CD4-positive, alpha-beta T cell treated with Interleukin-15 for 4 hours (primary cell): ENCODE results near the gene RPL23.

Source experiments
- DNase-seq: peaks from one replicate; pipeline ENCODE4 v3.0.0-alpha.2; 2020; ENCODE audit warnings: low spot score

RPL23 gene

DNA sequence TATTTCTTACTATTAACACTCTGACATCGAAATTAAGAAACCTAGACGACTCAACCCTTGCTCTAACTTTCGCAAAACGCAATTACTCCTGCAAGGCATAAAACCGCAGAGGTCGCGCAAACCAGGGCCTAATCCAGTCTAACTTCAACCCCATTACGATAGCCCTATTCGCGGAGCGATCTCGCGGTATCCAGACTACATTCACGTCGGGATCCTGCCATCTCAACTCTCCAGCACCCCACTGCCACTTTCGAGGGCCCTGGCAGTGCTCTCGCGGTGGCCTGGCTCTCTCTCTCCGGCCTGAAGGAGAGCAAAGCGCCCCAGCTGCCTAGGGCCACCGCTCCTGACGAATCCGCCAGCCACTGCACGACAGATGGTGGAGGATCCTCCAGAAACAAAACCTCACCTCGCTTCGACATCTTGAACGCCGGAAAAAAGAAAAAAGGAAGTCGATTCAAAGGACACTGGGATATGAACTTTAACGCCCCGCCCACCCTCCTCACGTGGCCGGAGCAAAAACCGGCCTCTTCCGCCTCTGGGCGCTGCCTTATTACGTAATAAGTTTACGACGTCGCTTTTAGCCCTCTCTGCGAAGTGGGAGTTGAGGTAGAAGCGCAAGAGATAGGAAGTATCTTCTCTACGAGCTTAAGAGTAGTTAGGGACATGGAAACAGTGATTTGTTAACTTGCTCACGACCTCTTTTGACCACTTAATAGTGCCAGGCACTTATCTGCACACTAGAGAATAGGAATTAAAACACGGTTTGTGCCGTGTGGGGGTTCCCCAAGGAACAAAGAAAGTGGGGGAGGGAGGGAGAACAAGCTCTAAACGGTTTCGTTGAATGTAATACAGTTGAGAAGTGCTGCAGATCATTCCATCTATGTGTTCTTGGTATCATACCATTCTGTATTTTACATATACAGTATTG lies at the start of gene RPL23:
Gene RPL23 (minus strand): TSS at position 430 of the 928 bp plus-strand sequence. CDS start 11 bp downstream, at position 419.
- peak; percentile 93 for DNase-seq

- peak; percentile 54 for DNase-seq
These were observed 47.6 kb upstream of the RPL23 start for GRCh38 chr17:38900978-38901656.

DNA sequence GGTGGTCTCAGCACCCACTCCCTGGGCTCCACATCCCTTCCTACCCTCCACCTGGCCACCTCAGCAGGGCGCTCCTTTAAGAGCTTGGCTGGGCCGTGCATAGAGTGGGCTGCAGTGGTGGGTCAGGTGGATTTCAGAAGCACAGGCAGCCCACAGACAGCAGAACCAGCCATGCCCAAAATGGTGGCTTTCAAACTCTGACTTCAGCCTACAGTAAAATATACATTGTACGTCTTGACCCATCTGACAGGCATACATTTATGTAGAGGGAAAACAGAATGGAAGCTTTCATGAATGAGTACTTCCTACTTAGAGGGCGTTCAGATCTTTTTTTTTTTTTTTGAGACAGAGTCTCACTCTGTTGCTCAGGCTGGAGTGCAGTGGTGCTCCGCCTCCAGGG lies 45.9 kb upstream of the RPL23 start:
- no peak for DNase-seq

- DNase-seq, result peak; percentile 85
These were observed 45.4 kb upstream of the RPL23 start for GRCh38 chr17:38898812-38899348.

GRCh38 chr17:38898291-38898679 lies 44.8 kb upstream of the RPL23 start:
- no peak for DNase-seq

DNA sequence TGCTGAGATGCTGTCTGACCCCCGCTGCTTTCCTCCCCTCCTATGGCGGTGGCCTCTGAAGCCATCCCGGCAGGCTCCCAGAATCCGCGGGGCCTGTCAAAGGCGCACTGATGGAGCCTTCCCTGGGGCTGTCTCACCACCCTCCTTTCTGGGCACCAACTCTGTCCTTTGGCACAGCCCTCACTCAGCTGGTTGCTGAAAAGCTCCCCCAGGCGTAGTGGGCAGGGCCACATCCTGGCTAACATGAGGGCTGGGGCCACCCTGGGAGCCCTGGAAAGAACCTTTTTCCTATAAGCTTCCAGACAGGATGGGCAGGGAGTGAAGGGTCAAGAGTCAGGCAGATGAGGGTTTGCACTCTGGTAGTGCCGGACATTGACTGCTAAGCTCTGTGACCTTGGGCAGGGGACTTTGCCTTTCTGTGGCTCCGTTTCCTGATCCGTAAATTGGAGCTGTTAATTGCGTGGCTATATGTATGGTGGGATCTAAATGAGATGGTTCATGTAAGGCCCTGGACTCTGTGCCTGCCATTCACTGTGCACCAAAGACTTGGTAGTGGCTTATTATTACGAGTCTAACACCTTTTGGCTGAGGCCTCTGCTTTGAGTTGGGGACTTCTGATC lies 44.3 kb upstream of the RPL23 start:
- DNase-seq, result no peak

DNA sequence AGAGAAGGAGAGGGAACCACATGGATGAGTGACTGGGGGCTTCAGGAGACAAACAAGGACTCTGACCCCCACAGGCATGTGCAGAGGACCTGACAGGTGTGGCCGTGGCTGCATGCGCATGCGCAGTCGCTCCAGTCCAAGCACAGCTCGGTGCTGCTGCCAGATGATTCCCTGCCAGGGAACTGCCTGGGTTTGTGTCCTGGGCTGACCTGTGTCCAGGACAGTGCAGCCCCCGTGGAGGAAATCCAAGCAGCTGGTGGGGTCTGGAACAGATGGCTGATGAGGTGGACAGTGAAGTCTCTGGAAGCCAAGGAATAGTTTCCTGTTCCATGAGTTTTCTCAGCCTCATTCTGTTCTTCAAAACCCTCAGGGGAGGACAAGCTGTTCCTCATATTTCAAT lies 43.7 kb upstream of the RPL23 start:
- no peak for DNase-seq

DNA sequence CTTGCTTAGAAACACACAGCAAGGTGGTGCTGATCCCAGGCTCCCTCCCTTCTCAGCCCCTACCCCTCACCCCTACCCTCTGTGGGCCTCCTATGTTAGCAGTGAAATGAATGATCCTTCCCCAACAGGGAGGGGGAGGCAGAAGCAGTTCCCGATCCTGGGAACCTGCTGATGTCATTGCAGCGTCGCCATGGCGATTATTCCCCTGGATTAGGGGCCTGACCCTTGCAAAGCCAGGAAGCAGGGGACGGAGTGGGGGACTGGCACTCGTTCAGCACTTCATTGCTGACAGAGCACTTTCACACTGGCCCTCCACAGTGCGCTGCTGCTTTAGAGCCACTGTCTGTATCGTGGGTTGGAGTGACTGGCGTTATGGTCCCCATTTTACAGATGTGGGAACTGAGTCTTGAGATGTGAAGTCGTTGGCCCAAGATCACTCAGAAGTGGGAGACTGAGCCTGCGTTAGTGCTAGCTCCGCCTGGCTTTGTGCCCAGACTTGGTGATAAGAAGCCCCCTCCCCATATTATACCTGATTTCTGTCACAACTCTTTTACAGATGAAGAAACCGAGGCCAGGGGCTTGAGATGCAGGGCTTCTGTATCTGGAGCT lies 42.9 kb upstream of the RPL23 start:
- DNase-seq, result no peak

DNA sequence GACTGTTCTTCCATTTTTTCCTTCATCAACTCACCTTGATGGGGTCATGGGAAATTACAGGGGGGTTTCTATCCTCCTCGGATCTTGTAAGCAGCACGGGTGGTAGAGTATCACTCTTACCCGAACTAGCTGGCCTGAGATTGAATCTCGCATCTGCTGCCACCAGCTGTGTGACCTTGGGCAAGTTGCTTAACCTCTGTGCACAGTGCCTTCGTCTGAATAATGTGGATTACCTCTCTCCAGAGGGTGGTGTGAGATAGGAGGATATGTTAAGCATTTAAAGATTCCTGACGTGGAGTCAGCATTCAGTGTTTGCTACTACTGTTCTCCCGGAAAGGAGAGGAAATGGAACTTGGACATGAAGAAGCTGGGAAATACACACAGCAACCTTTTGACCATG lies 40.8 kb upstream of the RPL23 start:
- DNase-seq, result no peak

GRCh38 chr17:38893607-38894006 lies 40.1 kb upstream of the RPL23 start:
- DNase-seq, result no peak

- DNase-seq, result no peak
These were observed 39.6 kb upstream of the RPL23 start for GRCh38 chr17:38893113-38893512.

- DNase-seq, result no peak
These were observed 39.1 kb upstream of the RPL23 start for GRCh38 chr17:38892620-38893019.

- no peak for DNase-seq
These were observed 38.6 kb upstream of the RPL23 start for GRCh38 chr17:38892083-38892482.

DNA sequence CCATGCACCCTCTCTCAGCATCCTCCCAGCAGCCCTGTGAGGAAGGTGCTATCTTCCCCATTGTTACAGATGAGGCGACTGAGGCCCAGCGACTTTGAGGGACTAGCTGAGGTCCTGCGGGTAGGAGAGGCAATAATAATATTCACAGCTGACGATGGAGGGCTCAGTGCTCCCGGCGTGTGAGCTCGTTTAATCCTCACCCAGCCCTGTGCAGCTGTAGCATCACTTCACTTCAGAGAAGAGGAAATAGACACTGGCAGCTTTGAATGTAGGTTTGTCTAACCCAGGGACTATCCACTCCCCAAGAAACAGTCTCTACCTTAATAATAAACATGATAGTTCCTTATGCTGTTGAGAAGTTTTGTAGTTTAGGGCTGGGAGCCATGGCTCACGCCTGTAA lies 37.9 kb upstream of the RPL23 start:
- no peak for DNase-seq

GRCh38 chr17:38890410-38890746 lies 36.9 kb upstream of the RPL23 start:
- DNase-seq, result no peak

- no peak for DNase-seq
These were observed 36.4 kb upstream of the RPL23 start for GRCh38 chr17:38889745-38890409.

DNA sequence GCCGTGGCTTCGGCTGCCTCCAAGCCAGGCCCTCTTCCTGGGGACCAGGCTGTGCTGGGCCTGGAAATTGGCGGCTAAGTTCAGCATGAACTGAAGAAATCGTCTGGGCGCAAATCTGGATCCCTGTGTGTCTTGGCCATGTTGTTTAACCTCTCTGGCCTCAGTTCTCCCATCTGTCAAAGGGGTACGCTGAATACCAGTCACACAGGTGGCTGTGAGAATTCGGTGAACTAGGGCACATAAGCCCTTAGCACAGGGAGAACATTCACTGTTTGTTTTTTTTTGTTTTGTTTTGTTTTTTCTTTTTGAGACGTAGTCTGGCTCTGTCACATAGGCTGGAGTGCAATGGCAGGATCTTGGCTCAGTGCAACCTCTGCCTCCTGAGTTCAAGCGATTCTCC lies 35.3 kb upstream of the RPL23 start:
- DNase-seq, result no peak

DNA sequence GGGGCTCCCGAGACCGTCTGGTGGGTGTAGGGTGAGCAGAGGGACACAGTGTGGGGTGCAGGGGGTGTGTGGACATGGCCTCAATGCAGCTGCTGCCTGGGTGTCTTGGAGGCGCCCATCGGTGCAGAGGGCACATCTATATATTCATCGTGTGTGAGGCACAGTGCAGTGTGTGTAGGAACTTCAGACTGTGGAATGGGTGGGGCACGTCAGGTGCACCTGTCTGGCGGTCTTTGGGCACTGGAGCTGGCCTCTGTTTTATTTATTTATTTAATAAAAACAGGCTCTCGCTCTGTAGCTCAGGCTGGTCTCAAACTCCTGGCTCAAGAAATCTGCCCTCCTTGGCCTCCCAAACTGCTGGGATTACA lies 33.1 kb upstream of the RPL23 start:
- DNase-seq, result no peak

GRCh38 chr17:38885728-38886642 lies 32.5 kb upstream of the RPL23 start:
- DNase-seq, result no peak

- DNase-seq, result no peak
These were observed 31.7 kb upstream of the RPL23 start for GRCh38 chr17:38885044-38885727.
